Sigmoid colon (tissue), 4 donors: ENCODE results near the gene BANF2.

ENCODE experiments used
- EP300 ChIP-seq, 4 donors: sonication (generic); formaldehyde crosslinking; IDR thresholded peaks; one replicate each; pipeline ENCODE4 v1.6.1; 2017; ENCODE audit warnings: antibody characterized with exemption in 4 of 4
- POLR2A ChIP-seq, 2 donors: fragments of 450-650 bp; IDR thresholded peaks; one replicate each; pipeline ENCODE4 v1.6.1; 2016; ENCODE audit warnings: antibody characterized with exemption in 2 of 2, mild to moderate bottlenecking in 2 of 2, moderate library complexity in 2 of 2
- POLR2AphosphoS5 ChIP-seq, 4 donors: sonication (generic); formaldehyde crosslinking; IDR thresholded peaks; one replicate each; pipeline ENCODE4 v1.6.1; 2017; ENCODE audit warnings: antibody characterized with exemption in 4 of 4
- TF ChIP-seq, protein P1 (sequence below), 4 experiments: fragments of 450-650 bp in 3 of 4; fragments of 200-600 bp in 1 of 4; IDR thresholded peaks; one replicate each; pipeline ENCODE4 v1.5.1; 2016 to 2019; ENCODE audit warnings: antibody characterized with exemption in 4 of 4, mild to moderate bottlenecking in 3 of 4, moderate library complexity in 2 of 4

GRCh38 chr20:17749978-17750721, 50.4 kb downstream of the BANF2 start:
- TF ChIP-seq, protein P1, sequence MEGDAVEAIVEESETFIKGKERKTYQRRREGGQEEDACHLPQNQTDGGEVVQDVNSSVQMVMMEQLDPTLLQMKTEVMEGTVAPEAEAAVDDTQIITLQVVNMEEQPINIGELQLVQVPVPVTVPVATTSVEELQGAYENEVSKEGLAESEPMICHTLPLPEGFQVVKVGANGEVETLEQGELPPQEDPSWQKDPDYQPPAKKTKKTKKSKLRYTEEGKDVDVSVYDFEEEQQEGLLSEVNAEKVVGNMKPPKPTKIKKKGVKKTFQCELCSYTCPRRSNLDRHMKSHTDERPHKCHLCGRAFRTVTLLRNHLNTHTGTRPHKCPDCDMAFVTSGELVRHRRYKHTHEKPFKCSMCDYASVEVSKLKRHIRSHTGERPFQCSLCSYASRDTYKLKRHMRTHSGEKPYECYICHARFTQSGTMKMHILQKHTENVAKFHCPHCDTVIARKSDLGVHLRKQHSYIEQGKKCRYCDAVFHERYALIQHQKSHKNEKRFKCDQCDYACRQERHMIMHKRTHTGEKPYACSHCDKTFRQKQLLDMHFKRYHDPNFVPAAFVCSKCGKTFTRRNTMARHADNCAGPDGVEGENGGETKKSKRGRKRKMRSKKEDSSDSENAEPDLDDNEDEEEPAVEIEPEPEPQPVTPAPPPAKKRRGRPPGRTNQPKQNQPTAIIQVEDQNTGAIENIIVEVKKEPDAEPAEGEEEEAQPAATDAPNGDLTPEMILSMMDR (IDR thresholded peaks at IDR 0.05): no peak
- TF ChIP-seq POLR2A (IDR thresholded peaks at IDR 0.05) (no peak), EP300 (IDR thresholded peaks at IDR 0.05) (no peak), POLR2AphosphoS5 (IDR thresholded peaks at IDR 0.05) (peak in 2 of 4 donors; percentile 7 to 22)
